Esophagus (tissue), 2 donors: Measurements from ENCODE around the gene BEAN1. TPM values are rescaled to one million over a fixed set of nuclear protein-coding genes. Genes with fewer than 3 reads are reported as not detected.

Source experiments
- H3K27ac ChIP-seq, 2 donors: one replicate each; pipeline ENCODE4 v1.5.1; 2013; ENCODE audit warnings: low read depth in 2 of 2, mild to moderate bottlenecking in 2 of 2, inconsistent platforms in 1 of 2, low read length in 1 of 2, moderate library complexity in 1 of 2
- H3K27me3 ChIP-seq, 2 donors: one replicate each; pipeline ENCODE4 v1.6.1; 2013; ENCODE audit warnings: low read length in 2 of 2, control low read depth in 1 of 2, mild to moderate bottlenecking in 1 of 2; ENCODE audit not compliant: insufficient read depth in 2 of 2, control insufficient read depth in 1 of 2
- H3K36me3 ChIP-seq, 2 donors: one replicate each; pipeline ENCODE4 v1.6.1; 2013; ENCODE audit warnings: low read length in 1 of 2; ENCODE audit not compliant: control insufficient read depth in 2 of 2, insufficient read depth in 2 of 2
- H3K4me1 ChIP-seq, 2 donors: one replicate each; pipeline ENCODE4 v1.6.1; 2013; ENCODE audit warnings: low read length in 1 of 2; ENCODE audit not compliant: control insufficient read depth in 2 of 2, insufficient read depth in 2 of 2
- H3K4me3 ChIP-seq, 2 donors: one replicate each; pipeline ENCODE4 v1.5.1; 2013; ENCODE audit warnings: low read length in 2 of 2, mild to moderate bottlenecking in 2 of 2, low read depth in 1 of 2, moderate library complexity in 1 of 2
- H3K9me3 ChIP-seq, 2 donors: one replicate each; pipeline ENCODE4 v1.6.1; 2013; ENCODE audit warnings: mild to moderate bottlenecking in 2 of 2, low read depth in 1 of 2, low read length in 1 of 2, moderate library complexity in 1 of 2; ENCODE audit not compliant: control insufficient read depth in 2 of 2, insufficient read depth in 1 of 2
- WGBS, 2 donors: extraction: QIAGEN DNeasy Blood & Tissue Kit; methylation state at CpG; one replicate each; pipeline ENCODE4 v1.1.7; 2013; 5-methylcytosine and 5-hydroxymethylcytosine counted together
- polyA plus RNA-seq, 2 donors: library from polyadenylated mRNA; stranded (reverse); fragments of 200-250 nt; gene quantifications; one replicate each; pipeline ENCODE4 v1.2.3, GENCODE V29; 2013
- donor health status: healthy with polysubstance abuse.
- donor health status: Bipolar disorder and iron deficiency.

BEAN1 gene
- polyA plus RNA-seq, 2 donors, result 0.40 to 0.73 TPM

DNA sequence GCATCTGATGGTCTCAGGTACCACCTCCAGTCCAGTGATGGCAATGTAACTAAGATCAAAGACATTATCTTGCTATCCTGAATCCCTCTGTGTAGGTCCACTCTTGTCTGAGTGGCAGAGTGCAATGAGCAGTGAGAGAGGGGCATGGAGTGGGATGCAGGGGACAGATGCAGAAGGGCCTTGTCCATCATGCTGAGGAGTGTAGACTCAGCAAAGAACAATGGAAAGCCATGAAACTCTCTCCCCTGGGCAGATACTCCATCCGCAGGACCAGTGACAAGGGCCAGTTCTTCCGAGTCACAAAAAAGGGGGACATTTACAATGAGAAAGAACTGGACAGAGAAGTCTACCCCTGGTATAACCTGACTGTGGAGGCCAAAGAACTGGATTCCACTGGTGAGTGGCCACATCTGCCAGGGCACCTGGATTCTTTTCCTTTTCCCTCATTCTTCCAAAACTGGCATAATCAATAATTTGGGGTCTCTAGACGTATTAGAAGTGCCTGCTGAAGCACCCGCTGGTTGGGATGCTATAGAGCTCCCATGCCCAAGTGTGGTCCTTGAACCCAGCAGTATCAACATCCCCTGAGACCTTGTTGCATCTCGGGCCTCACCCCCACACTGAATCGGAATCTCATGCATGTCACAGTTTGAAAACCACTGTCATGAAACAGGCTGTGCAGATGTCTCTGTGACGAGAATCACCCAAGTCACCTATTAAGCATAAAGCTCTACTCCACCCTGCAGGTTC lies 31.1 kb upstream of the BEAN1 start:
- H3K36me3 ChIP-seq, result no peaks in the 10 kb centered on the region
- 91 to 93% methylated on average over 7 of the region's 7 CpGs for WGBS, 2 donors
- H3K27ac ChIP-seq, result no peak overlapping the region
- H3K27me3 ChIP-seq, result no peaks in the 10 kb centered on the region
- H3K9me3 ChIP-seq, result no peaks in the 10 kb centered on the region
- H3K4me3 ChIP-seq, result no peak overlapping the region
- H3K4me1 ChIP-seq, result no peaks in the 10 kb centered on the region

GRCh38 chr16:66397736-66398433 lies 29.2 kb upstream of the BEAN1 start:
- Histone ChIP-seq H3K4me1 (no peaks in the 10 kb centered on the region), H3K27ac (no peak overlapping the region), H3K4me3 (no peak overlapping the region), H3K27me3 (no peaks in the 10 kb centered on the region), H3K36me3 (no peaks in the 10 kb centered on the region), H3K9me3 (no peaks in the 10 kb centered on the region)
- WGBS, 2 donors, result 77 to 83% methylated on average over 5 of the region's 5 CpGs

- Histone ChIP-seq H3K27me3 (no peaks in the 10 kb centered on the region), H3K4me3 (no peak overlapping the region), H3K36me3 (no peaks in the 10 kb centered on the region), H3K9me3 (no peaks in the 10 kb centered on the region), H3K27ac (no peak overlapping the region), H3K4me1 (no peaks in the 10 kb centered on the region)
- WGBS, 2 donors, result 60 to 69% methylated on average over 3 of the region's 3 CpGs
Measured at GRCh38 chr16:66399031-66399430, 28.1 kb upstream of the BEAN1 start.

- H3K4me3 ChIP-seq, result no peak overlapping the region
- H3K36me3 ChIP-seq, result no peaks in the 10 kb centered on the region
- no peaks in the 10 kb centered on the region for H3K9me3 ChIP-seq
- no peaks in the 10 kb centered on the region for H3K27me3 ChIP-seq
- H3K27ac ChIP-seq, result no peak overlapping the region
- H3K4me1 ChIP-seq, result no peaks in the 10 kb centered on the region
- 57% methylated on average over 3 of the region's 3 CpGs for WGBS, 2 donors
Measured at GRCh38 chr16:66399930-66400329, 27.2 kb upstream of the BEAN1 start.

- Histone ChIP-seq H3K27me3 (no peaks in the 10 kb centered on the region), H3K4me1 (no peaks in the 10 kb centered on the region), H3K9me3 (no peaks in the 10 kb centered on the region), H3K27ac (no peak overlapping the region), H3K4me3 (no peak overlapping the region), H3K36me3 (no peaks in the 10 kb centered on the region)
- 82 to 87% methylated on average over 20 of the region's 20 CpGs for WGBS, 2 donors
Measured at GRCh38 chr16:66400503-66401380, 26.4 kb upstream of the BEAN1 start.

- H3K36me3 ChIP-seq, result no peaks in the 10 kb centered on the region
- no peaks in the 10 kb centered on the region for H3K4me1 ChIP-seq
- no peak overlapping the region for H3K27ac ChIP-seq
- H3K4me3 ChIP-seq, result no peak overlapping the region
- no peaks in the 10 kb centered on the region for H3K27me3 ChIP-seq
- 72 to 78% methylated on average over 9 to 11 of the region's 11 CpGs for WGBS, 2 donors
- H3K9me3 ChIP-seq, result no peaks in the 10 kb centered on the region
Measured at GRCh38 chr16:66401610-66402009, 25.5 kb upstream of the BEAN1 start.

DNA sequence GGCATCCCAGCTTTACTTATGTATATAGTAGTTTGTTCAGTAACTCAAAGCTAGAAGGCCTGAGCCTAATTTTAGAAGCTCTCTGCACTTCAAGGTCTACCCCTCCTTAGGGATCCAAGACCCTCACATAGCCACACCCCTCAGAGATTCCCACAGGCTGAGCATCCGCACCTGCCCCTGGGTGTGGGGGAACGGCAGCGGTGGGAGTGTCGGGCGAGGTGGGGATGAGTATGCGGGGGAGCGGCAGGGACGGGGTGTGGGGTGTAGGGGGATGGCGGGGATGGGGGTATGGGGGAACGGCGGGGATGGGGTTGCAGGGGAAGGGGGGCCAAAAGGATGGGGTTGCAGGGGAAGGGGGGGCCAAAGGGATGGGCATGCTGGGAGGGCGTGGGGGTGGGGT lies 24.9 kb upstream of the BEAN1 start:
- no peaks in the 10 kb centered on the region for H3K36me3 ChIP-seq
- H3K9me3 ChIP-seq, result no peaks in the 10 kb centered on the region
- 86 to 89% methylated on average over 9 to 12 of the region's 12 CpGs for WGBS, 2 donors
- H3K27me3 ChIP-seq, result no peaks in the 10 kb centered on the region
- H3K4me1 ChIP-seq, result no peaks in the 10 kb centered on the region
- no peak overlapping the region for H3K27ac ChIP-seq
- no peak overlapping the region for H3K4me3 ChIP-seq

GRCh38 chr16:66402591-66403230 lies 24.4 kb upstream of the BEAN1 start:
- H3K27me3 ChIP-seq, result no peaks in the 10 kb centered on the region
- H3K9me3 ChIP-seq, result no peaks in the 10 kb centered on the region
- 82 to 83% methylated on average over 59 to 61 of the region's 61 CpGs for WGBS, 2 donors
- H3K4me3 ChIP-seq, result no peak overlapping the region
- H3K36me3 ChIP-seq, result no peaks in the 10 kb centered on the region
- no peak overlapping the region for H3K27ac ChIP-seq
- no peaks in the 10 kb centered on the region for H3K4me1 ChIP-seq

- H3K27me3 ChIP-seq, result no peaks in the 10 kb centered on the region
- H3K36me3 ChIP-seq, result no peaks in the 10 kb centered on the region
- peaks cover 0 to 3% of the 10 kb centered on the region in 2 donors for H3K4me1 ChIP-seq
- no peak overlapping the region for H3K4me3 ChIP-seq
- H3K27ac ChIP-seq, result no peak overlapping the region
- WGBS, 2 donors, result 76 to 77% methylated on average over 5 of the region's 5 CpGs
- no peaks in the 10 kb centered on the region for H3K9me3 ChIP-seq
Measured at GRCh38 chr16:66403531-66404145, 23.5 kb upstream of the BEAN1 start.
